HL-60 (cell line): Measurements from ENCODE around the gene LINGO4.

Experiments used
- DNase-seq, 2 experiments: peaks; one replicate each; pipeline ENCODE4 v3.0.0-alpha.2; 2010 to 2020; ENCODE audit warnings: low read depth in 1 of 2, low spot score in 1 of 2
- H3K27ac ChIP-seq: fragments of 250-450 bp; sonication (Bioruptor Pico); replicated peaks from 2 replicates; pipeline ENCODE4 v1.5.1; 2020; ENCODE audit warnings: mild to moderate bottlenecking, moderate library complexity
- H3K27me3 ChIP-seq: fragments of 250-450 bp; sonication (Bioruptor Pico); 2 replicates; pipeline ENCODE4 v1.5.1; 2021; ENCODE audit warnings: mild to moderate bottlenecking, moderate library complexity; ENCODE audit not compliant: insufficient read depth, poor library complexity, severe bottlenecking
- H3K4me3 ChIP-seq: replicated peaks from 2 replicates; pipeline ENCODE4 v1.5.1; 2011; ENCODE audit warnings: mild to moderate bottlenecking, control low read depth, low read length; ENCODE audit not compliant: insufficient read depth
- CTCF ChIP-seq: IDR thresholded peaks from one replicate; pipeline ENCODE4 v1.5.1; 2011; ENCODE audit warnings: low read length, control low read depth, inconsistent platforms; ENCODE audit not compliant: insufficient read depth
- GABPA ChIP-seq: IDR thresholded peaks from 2 replicates; pipeline ENCODE4 v1.6.1; 2012; ENCODE audit warnings: low read depth
- POLR2AphosphoS5 ChIP-seq: IDR thresholded peaks from 2 replicates; pipeline ENCODE4 v1.6.1; 2012; ENCODE audit warnings: low read depth
- REST ChIP-seq: IDR thresholded peaks from 2 replicates; pipeline ENCODE4 v1.6.1; 2012; ENCODE audit warnings: low read depth; ENCODE audit not compliant: insufficient replicate concordance
- SPI1 ChIP-seq: IDR thresholded peaks from 2 replicates; pipeline ENCODE4 v1.6.1; 2012; ENCODE audit warnings: low read depth, mild to moderate bottlenecking, borderline replicate concordance

Gene LINGO4

GRCh38 chr1:151834239-151834638 lies 29.0 kb upstream of the LINGO4 start:
- DNase-seq: no peak
- Histone ChIP-seq H3K27ac (no peak overlapping the region), H3K27me3 (peaks cover 15% of the 10 kb centered on the region), H3K4me3 (no peak overlapping the region)
- TF ChIP-seq POLR2AphosphoS5: no peak
- TF ChIP-seq REST: no peak
- no peak for TF ChIP-seq SPI1
- no peak for TF ChIP-seq GABPA
- no peak for TF ChIP-seq CTCF

GRCh38 chr1:151833172-151833900 lies 28.1 kb upstream of the LINGO4 start:
- Histone ChIP-seq H3K27ac (no peak overlapping the region), H3K27me3 (peaks cover 9% of the 10 kb centered on the region), H3K4me3 (no peak overlapping the region)
- TF ChIP-seq GABPA: no peak
- no peak for TF ChIP-seq REST
- TF ChIP-seq POLR2AphosphoS5: no peak
- TF ChIP-seq SPI1: no peak
- no peak for TF ChIP-seq CTCF
- DNase-seq: no peak

- no peak overlapping the region for H3K4me3 ChIP-seq
- no peak overlapping the region for H3K27ac ChIP-seq
- H3K27me3 ChIP-seq: peaks cover 4% of the 10 kb centered on the region
- DNase-seq: no peak
- TF ChIP-seq SPI1 (no peak), GABPA (no peak), CTCF (no peak), POLR2AphosphoS5 (no peak), REST (no peak)
Observed at GRCh38 chr1:151832318-151832980, 27.2 kb upstream of the LINGO4 start.
